GM23338 (cell line): ENCODE results near the gene RPS18.
A peak's percentile ranks its signal among the peaks of the same experiment; 100 is the strongest.

ENCODE experiments used
- CREB1 ChIP-seq: fragments of 250-450 bp; sonication (Bioruptor Pico); IDR thresholded peaks from 2 replicates; pipeline ENCODE4 v1.5.0; 2020; ENCODE audit warnings: low read depth, mild to moderate bottlenecking, moderate library complexity
- CTCF ChIP-seq, 2 experiments: fragments of 200-600 bp in 1 of 2; sonication (generic) in 1 of 2; conservative IDR thresholded peaks; 2 replicates each; pipeline versions ENCODE4 v1.5.1 to v1.6.1; 2016 to 2017; ENCODE audit warnings: antibody characterized with exemption in 2 of 2, low read depth in 2 of 2, mild to moderate bottlenecking in 2 of 2, moderate library complexity in 1 of 2
- ETS1 ChIP-seq: IDR thresholded peaks from 2 replicates; pipeline ENCODE4 v1.6.1; 2016; ENCODE audit warnings: antibody characterized with exemption
- EZH2 ChIP-seq: fragments of 200-600 bp; sonication (generic); IDR thresholded peaks from one replicate; pipeline ENCODE4 v1.8.0; 2017; ENCODE audit warnings: antibody characterized with exemption, mild to moderate bottlenecking, low read depth; ENCODE audit not compliant: unreplicated experiment
- EZH2phosphoT487 ChIP-seq: fragments of 200-600 bp; sonication (generic); IDR thresholded peaks from one replicate; pipeline ENCODE4 v1.8.1; 2018; ENCODE audit warnings: antibody characterized with exemption; ENCODE audit not compliant: unreplicated experiment
- JUNB ChIP-seq: IDR thresholded peaks from one replicate; pipeline ENCODE4 v1.6.1; 2016; ENCODE audit warnings: antibody characterized with exemption; ENCODE audit not compliant: unreplicated experiment
- NANOG ChIP-seq: IDR thresholded peaks from 2 replicates; pipeline ENCODE4 v1.6.1; 2016; ENCODE audit warnings: antibody characterized with exemption, borderline replicate concordance
- POLR2AphosphoS5 ChIP-seq: IDR thresholded peaks from 2 replicates; pipeline ENCODE4 v1.6.1; 2016; ENCODE audit warnings: antibody characterized with exemption, low read depth
- REST ChIP-seq: IDR thresholded peaks from one replicate; pipeline ENCODE4 v1.6.1; 2018; ENCODE audit warnings: antibody characterized with exemption; ENCODE audit not compliant: unreplicated experiment
- ZNF331 ChIP-seq: fragments of 250-450 bp; sonication (Bioruptor Pico); IDR thresholded peaks from 2 replicates; pipeline ENCODE4 v1.5.0; 2020; ENCODE audit warnings: low read depth, mild to moderate bottlenecking, moderate library complexity

- TF ChIP-seq CTCF (conservative IDR thresholded peaks at IDR 0.05; ENCODE audit: low read depth in 2 of 2) (peak in 1 of 2 experiments; percentile 41; a peak in 2 of 4 replicates), CREB1 (CRISPR knock-in tag) (no peak), EZH2 (no peak), POLR2AphosphoS5 (peak; percentile 83), EZH2phosphoT487 (no peak), REST (no peak), ZNF331 (CRISPR knock-in tag) (no peak), NANOG (no peak), JUNB (no peak), ETS1 (no peak)
Measured at GRCh38 chr6:33248932-33249731, 22.7 kb upstream of the RPS18 start.
